ENCODE results near the gene RFXANK.

RFXANK gene

DNA sequence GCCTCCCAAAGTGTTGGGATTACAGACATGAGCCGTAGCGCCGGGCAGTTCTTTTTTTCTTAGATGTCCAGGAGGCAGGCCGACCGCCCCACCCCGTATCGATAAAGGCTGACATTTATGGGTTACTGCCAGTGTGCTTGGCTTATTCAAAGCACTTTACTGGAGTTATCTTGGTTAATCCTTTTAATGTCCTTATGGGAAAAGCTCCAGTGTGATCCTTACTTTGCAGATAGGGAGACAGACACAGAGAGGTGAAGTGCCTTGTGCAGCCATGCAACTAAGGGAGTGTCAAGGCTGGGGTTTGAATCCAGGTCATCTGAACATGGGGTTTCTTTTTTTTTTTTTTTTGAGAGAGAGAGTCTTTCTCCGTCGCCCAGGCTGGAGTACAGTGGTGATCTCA is 38.9 kb downstream of the RFXANK start:
- TF ChIP-seq, protein P1, sequence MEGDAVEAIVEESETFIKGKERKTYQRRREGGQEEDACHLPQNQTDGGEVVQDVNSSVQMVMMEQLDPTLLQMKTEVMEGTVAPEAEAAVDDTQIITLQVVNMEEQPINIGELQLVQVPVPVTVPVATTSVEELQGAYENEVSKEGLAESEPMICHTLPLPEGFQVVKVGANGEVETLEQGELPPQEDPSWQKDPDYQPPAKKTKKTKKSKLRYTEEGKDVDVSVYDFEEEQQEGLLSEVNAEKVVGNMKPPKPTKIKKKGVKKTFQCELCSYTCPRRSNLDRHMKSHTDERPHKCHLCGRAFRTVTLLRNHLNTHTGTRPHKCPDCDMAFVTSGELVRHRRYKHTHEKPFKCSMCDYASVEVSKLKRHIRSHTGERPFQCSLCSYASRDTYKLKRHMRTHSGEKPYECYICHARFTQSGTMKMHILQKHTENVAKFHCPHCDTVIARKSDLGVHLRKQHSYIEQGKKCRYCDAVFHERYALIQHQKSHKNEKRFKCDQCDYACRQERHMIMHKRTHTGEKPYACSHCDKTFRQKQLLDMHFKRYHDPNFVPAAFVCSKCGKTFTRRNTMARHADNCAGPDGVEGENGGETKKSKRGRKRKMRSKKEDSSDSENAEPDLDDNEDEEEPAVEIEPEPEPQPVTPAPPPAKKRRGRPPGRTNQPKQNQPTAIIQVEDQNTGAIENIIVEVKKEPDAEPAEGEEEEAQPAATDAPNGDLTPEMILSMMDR (IDR thresholded peaks at IDR 0.05; ENCODE audit: control insufficient read depth, insufficient read depth, low read depth, low read length, missing control alignments): no peak
- DNase-seq (ENCODE audit: low read depth): no peak
- H3K4me3 ChIP-seq (ENCODE audit: control insufficient read depth, low read depth, low read length): no peak overlapping the region

DNA sequence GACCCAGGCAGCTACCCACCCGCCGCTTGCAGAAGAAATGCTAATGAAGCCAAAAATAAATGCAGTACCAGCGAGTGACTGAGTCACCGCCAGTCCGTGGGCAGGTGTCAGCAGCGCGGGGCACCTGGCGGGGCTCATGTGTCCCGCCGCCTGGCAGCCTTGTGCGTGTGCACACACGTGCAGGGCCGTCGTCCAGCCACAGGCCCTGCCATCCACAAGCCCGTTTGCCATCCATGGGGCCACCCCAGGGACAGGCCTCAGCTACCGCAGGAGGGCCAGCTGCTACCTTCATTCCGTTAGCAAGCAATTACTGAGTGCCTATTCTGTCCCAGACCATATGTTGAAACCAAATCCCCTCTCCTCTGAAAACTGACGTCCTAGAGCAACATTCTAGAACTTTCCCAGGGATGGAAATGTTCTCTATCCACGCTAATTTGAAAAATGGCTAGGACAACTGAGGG is 40.2 kb downstream of the RFXANK start:
- TF ChIP-seq, protein P1 (IDR thresholded peaks at IDR 0.05; ENCODE audit: control insufficient read depth, insufficient read depth, low read depth, low read length, missing control alignments): no peak
- no peak for DNase-seq (ENCODE audit: low read depth)
- no peak overlapping the region for H3K4me3 ChIP-seq (ENCODE audit: control insufficient read depth, low read depth, low read length)

DNA sequence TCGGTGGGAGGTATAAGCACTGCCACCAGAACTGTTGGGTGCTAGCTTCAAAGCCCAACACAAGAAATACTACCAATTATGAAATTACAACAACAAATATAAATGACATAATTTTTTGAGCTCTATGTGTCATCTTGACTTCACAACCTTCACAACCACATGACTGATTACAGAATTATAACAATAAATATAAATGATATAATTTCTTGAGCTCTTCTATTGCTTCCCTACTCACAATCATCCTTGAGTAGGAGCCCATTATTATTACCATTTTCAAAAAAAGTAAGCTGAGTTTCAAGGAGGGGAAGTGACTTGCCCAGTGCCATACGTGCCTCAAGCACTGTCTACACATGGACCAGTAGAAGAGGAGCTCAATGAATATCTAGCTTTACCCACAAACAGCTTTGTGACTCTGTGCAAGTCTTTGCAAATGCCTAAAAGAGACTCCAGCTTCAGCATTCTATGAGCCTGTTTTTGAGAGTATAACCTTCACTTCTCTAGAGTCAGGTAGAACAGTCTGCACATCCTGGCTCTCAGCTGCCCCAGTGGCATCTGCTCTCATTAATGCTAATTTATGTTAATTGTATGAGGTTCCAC is 42.3 kb downstream of the RFXANK start:
- DNase-seq (ENCODE audit: low read depth): no peak
- TF ChIP-seq, protein P1 (IDR thresholded peaks at IDR 0.05; ENCODE audit: control insufficient read depth, insufficient read depth, low read depth, low read length, missing control alignments): no peak
- no peak overlapping the region for H3K4me3 ChIP-seq (ENCODE audit: control insufficient read depth, low read depth, low read length)

DNA sequence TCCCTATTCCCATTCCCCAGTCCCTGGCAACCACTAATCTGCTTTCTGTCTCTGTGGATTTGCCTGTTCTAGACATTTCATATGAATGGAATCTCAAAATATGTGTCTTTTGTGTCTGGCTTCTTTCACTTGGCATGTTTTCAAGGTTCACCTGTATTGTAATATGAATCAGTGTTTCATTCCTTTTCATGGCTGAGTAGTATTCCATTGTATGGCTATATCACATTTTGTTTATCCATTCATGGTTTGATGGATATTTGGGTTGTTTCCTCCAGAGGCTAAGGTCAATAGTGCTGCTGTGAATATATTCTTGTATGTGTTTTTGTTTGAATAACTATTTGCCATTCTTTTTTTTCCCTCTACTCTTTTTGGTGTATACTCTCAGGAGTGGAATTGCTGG is 44.1 kb downstream of the RFXANK start:
- TF ChIP-seq, protein P1 (IDR thresholded peaks at IDR 0.05; ENCODE audit: control insufficient read depth, insufficient read depth, low read depth, low read length, missing control alignments): no peak
- H3K4me3 ChIP-seq (ENCODE audit: control insufficient read depth, low read depth, low read length): no peak overlapping the region
- no peak for DNase-seq (ENCODE audit: low read depth)

DNA sequence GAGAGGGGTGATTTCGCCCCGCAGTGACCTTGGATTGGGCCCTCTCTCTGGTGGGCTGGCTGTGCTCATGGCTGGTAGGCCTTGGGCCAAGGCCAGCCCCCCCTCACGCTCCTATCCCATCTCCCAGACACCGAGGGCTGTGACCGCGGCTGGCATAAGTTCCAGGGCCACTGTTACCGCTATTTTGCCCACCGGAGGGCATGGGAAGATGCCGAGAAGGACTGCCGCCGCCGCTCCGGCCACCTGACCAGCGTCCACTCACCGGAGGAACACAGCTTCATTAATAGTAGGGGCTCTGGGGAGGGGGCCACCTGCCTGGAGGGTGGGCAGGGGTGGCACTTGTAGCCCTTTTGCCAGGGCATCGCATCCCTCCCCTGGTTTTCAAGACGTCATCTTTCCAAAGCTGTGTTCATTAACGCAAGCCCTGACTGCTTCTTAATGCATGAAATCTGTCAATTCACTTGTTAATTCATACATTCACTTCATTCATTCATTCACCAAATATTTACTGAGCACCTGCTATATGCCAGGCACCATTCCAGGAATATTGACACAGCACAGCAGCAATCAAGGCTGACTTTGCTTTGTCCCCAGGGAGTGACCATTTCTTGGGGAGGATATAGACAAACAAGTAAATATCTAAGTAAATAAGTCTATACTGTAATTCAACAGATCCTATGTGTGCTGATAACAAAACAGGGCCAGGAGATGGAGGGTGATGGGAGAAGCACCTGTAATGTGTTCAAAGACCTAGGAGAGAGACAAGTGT is 46.3 kb downstream of the RFXANK start:
- TF ChIP-seq, protein P1 (IDR thresholded peaks at IDR 0.05; ENCODE audit: control insufficient read depth, insufficient read depth, low read depth, low read length, missing control alignments): no peak
- DNase-seq (ENCODE audit: low read depth): no peak
- H3K4me3 ChIP-seq (ENCODE audit: control insufficient read depth, low read depth, low read length): no peak overlapping the region

DNA sequence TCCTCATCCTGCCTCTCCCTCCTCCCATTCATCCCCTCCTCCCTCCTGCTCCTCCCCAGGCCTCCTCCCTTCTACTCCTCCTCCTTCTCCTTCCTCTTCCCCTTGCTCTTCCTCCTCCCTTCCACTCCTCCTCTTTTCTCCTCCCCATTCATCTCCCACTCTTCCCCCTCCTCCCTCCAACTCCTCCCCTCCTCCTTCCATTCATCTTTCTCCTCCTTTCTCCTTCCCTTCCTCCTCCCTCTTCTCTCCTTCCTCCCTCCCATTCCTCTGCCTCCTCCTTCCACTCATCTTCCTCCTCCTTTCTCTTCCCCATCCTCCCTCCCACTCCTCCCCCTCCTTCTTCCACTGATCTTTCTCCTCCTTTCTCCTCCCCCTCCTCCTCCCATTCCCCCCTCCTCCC is 47.6 kb downstream of the RFXANK start:
- TF ChIP-seq, protein P1 (IDR thresholded peaks at IDR 0.05; ENCODE audit: control insufficient read depth, insufficient read depth, low read depth, low read length, missing control alignments): no peak
- no peak overlapping the region for H3K4me3 ChIP-seq (ENCODE audit: control insufficient read depth, low read depth, low read length)
- no peak for DNase-seq (ENCODE audit: low read depth)

Data from AG09309 (cell line).